Femur (tissue), 1 donor: ENCODE results near the gene NLGN1.

Experiments used
- DNase-seq: peaks from one replicate; pipeline ENCODE4 v3.0.0-alpha.2; 2017

The NLGN1 gene

GRCh38 chr3:173869766-173870165 is 472.2 kb downstream of the NLGN1 start:
- no peak for DNase-seq

- DNase-seq: no peak
These were observed 473.4 kb downstream of the NLGN1 start for GRCh38 chr3:173870976-173871375.

GRCh38 chr3:173875790-173876189 is 478.2 kb downstream of the NLGN1 start:
- no peak for DNase-seq

GRCh38 chr3:173876476-173876875 is 478.9 kb downstream of the NLGN1 start:
- DNase-seq: no peak

- no peak for DNase-seq
These were observed 490.3 kb downstream of the NLGN1 start for GRCh38 chr3:173887888-173888287.

- DNase-seq: no peak
These were observed 492.1 kb downstream of the NLGN1 start for GRCh38 chr3:173889596-173889995.

- no peak for DNase-seq
These were observed 492.5 kb downstream of the NLGN1 start for GRCh38 chr3:173890091-173890490.

GRCh38 chr3:173891272-173892100 is 493.9 kb downstream of the NLGN1 start:
- DNase-seq: no peak

GRCh38 chr3:173892547-173892946 is 495.0 kb downstream of the NLGN1 start:
- DNase-seq: no peak

- DNase-seq: no peak
These were observed 495.5 kb downstream of the NLGN1 start for GRCh38 chr3:173893066-173893465.

- DNase-seq: no peak
These were observed 496.3 kb downstream of the NLGN1 start for GRCh38 chr3:173893835-173894234.

- no peak for DNase-seq
These were observed 500.1 kb downstream of the NLGN1 start for GRCh38 chr3:173897631-173898030.

GRCh38 chr3:173901649-173902048 is 504.1 kb downstream of the NLGN1 start:
- no peak for DNase-seq

- DNase-seq: no peak
These were observed 504.9 kb downstream of the NLGN1 start for GRCh38 chr3:173902401-173902800.

- no peak for DNase-seq
These were observed 505.3 kb downstream of the NLGN1 start for GRCh38 chr3:173902871-173903270.

GRCh38 chr3:173905381-173905780 is 507.8 kb downstream of the NLGN1 start:
- DNase-seq: no peak

GRCh38 chr3:173911446-173911845 is 513.9 kb downstream of the NLGN1 start:
- no peak for DNase-seq

GRCh38 chr3:173912126-173912525 is 514.6 kb downstream of the NLGN1 start:
- DNase-seq: no peak

- DNase-seq: no peak
These were observed 515.9 kb downstream of the NLGN1 start for GRCh38 chr3:173913397-173913796.

- no peak for DNase-seq
These were observed 516.5 kb downstream of the NLGN1 start for GRCh38 chr3:173913974-173914421.

- DNase-seq: no peak
These were observed 519.3 kb downstream of the NLGN1 start for GRCh38 chr3:173916799-173917198.

- DNase-seq: no peak
These were observed 522.8 kb downstream of the NLGN1 start for GRCh38 chr3:173920386-173920785.

GRCh38 chr3:173921732-173922131 is 524.2 kb downstream of the NLGN1 start:
- DNase-seq: no peak

GRCh38 chr3:173923204-173923603 is 525.7 kb downstream of the NLGN1 start:
- no peak for DNase-seq

GRCh38 chr3:173930251-173930650 is 532.7 kb downstream of the NLGN1 start:
- no peak for DNase-seq
